Bronchial epithelial cell (primary cell): Measurements from ENCODE around the gene ZNF618. TPM values are rescaled to one million over a fixed set of nuclear protein-coding genes. Genes with fewer than 3 reads are reported as not detected.
A peak's percentile ranks its signal among the peaks of the same experiment; 100 is the strongest.

Experiments
- DNase-seq: peaks from one replicate; pipeline ENCODE4 v3.0.0-alpha.2; 2010; ENCODE audit warnings: low read depth
- FAIRE-seq: peaks from 2 replicates; lab custom pipeline; 2011; peaks lifted over from hg19 to GRCh38; lab: Jason Lieb, UNC
- H3K27me3 ChIP-seq: 2 replicates; pipeline ENCODE4 v1.5.1; 2011; ENCODE audit warnings: low read length; ENCODE audit not compliant: control insufficient read depth, insufficient read depth
- H3K36me3 ChIP-seq: 2 replicates; pipeline ENCODE4 v1.5.1; 2011; ENCODE audit warnings: low read length; ENCODE audit not compliant: control insufficient read depth, insufficient read depth
- H3K4me3 ChIP-seq: 2 replicates; pipeline ENCODE4 v1.5.1; 2011; ENCODE audit warnings: mild to moderate bottlenecking, low read depth, low read length, control low read depth
- total RNA-seq: library from RNA; depleted of rRNA; stranded (reverse); fragments of >200 nt; gene quantifications from 2 replicates; pipeline ENCODE4 v1.2.1, GENCODE V29; 2014
- TF ChIP-seq, protein P1 (sequence below): IDR thresholded peaks from 2 replicates; pipeline ENCODE4 v1.5.1; 2011; ENCODE audit warnings: mild to moderate bottlenecking, moderate library complexity, low read length, control low read depth, inconsistent platforms; ENCODE audit not compliant: insufficient read depth, severe bottlenecking

ZNF618 gene
- total RNA-seq, 1 donor from 2014 or later, result 1.6 TPM

- Histone ChIP-seq H3K36me3 (no peaks in the 10 kb centered on the region), H3K27me3 (no peaks in the 10 kb centered on the region), H3K4me3 (no peak overlapping the region)
- FAIRE-seq, result no peak
- TF ChIP-seq, protein P1, sequence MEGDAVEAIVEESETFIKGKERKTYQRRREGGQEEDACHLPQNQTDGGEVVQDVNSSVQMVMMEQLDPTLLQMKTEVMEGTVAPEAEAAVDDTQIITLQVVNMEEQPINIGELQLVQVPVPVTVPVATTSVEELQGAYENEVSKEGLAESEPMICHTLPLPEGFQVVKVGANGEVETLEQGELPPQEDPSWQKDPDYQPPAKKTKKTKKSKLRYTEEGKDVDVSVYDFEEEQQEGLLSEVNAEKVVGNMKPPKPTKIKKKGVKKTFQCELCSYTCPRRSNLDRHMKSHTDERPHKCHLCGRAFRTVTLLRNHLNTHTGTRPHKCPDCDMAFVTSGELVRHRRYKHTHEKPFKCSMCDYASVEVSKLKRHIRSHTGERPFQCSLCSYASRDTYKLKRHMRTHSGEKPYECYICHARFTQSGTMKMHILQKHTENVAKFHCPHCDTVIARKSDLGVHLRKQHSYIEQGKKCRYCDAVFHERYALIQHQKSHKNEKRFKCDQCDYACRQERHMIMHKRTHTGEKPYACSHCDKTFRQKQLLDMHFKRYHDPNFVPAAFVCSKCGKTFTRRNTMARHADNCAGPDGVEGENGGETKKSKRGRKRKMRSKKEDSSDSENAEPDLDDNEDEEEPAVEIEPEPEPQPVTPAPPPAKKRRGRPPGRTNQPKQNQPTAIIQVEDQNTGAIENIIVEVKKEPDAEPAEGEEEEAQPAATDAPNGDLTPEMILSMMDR, result no peak
- DNase-seq, result no peak
Observed at GRCh38 chr9:113918697-113919350, 42.7 kb downstream of the ZNF618 start.

DNA sequence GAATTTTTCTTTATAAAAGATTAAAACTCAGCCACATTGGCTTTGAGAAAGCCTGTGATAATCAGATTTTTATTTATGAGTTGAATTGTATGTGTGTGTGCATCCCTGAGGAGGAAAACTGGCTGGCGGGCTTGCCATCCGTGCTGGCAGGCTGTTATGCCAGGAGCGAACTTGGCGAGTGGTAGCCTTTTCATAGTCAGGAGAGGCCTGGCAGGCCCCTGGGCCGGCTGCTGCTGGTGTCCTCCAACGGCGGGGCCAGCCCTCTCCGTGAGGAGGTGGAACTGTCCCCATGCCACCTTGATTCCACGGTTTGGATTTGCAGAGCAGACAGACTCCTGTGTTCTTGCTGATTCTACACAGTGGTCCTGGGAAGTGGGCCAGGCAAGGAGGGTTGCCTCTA lies 43.3 kb downstream of the ZNF618 start:
- no peak for DNase-seq
- TF ChIP-seq, protein P1, result no peak
- Histone ChIP-seq H3K36me3 (no peaks in the 10 kb centered on the region), H3K4me3 (no peak overlapping the region), H3K27me3 (no peaks in the 10 kb centered on the region)
- FAIRE-seq, result no peak

DNA sequence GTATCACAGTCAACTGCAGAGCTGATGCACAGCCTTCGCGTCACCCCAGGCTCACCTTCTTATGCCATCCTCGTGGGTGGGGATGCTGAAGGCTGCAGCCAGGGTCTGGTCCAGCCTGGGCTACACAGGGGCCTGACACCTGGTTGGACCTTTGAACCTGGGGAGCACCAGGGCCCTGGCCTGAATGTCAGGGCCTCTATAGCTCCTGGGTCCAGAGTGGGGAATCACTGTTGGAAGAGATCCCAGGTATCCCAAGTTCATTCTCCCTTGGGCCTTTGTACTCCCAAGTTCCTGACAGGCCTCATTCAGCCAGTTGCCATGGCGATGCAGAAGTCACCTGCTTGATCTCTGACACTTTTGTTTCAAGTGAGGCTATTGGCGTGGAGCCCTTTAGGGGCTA lies 43.8 kb downstream of the ZNF618 start:
- DNase-seq (no peak), FAIRE-seq (no peak)
- H3K27me3 ChIP-seq, result no peaks in the 10 kb centered on the region
- H3K36me3 ChIP-seq, result no peaks in the 10 kb centered on the region
- TF ChIP-seq, protein P1, result no peak
- H3K4me3 ChIP-seq, result no peak overlapping the region

DNA sequence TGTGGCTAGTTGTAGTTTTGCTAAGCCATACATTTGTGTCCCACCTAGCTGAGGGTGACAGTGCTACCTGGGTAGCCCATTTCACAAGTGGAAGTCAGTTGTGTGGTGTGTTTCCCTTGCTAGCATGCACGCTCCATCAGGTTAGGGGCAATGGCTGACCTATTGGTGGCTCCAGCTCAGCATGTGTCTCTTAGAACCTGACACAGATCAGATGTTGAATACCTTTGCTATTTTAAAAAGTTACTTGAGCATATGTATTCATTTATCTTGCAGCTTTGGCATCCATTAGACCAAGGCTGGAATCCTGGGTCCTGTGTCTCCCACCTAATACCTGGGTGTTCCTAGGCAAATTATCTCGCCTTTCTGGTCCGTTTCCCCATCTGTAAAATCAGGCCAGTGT lies 44.8 kb downstream of the ZNF618 start:
- no peak for DNase-seq
- Histone ChIP-seq H3K36me3 (no peaks in the 10 kb centered on the region), H3K4me3 (no peak overlapping the region), H3K27me3 (no peaks in the 10 kb centered on the region)
- TF ChIP-seq, protein P1, result no peak
- peak; percentile 47 for FAIRE-seq

GRCh38 chr9:113921396-113921925 lies 45.4 kb downstream of the ZNF618 start:
- no peak for DNase-seq
- H3K4me3 ChIP-seq, result no peak overlapping the region
- TF ChIP-seq, protein P1, result no peak
- FAIRE-seq, result no peak
- H3K27me3 ChIP-seq, result no peaks in the 10 kb centered on the region
- no peaks in the 10 kb centered on the region for H3K36me3 ChIP-seq
